GM12878 (cell line): Measurements from ENCODE around the gene TCF4. TPM values are rescaled to one million over a fixed set of nuclear protein-coding genes. Genes with fewer than 3 reads are reported as not detected.

ENCODE experiments used
- ATAC-seq: fragments of 200-7000 bp; cut with Tn5 transposase; 3 replicates; pipeline ENCODE4 v1.9.1; 2020; ENCODE audit warnings: mild to moderate bottlenecking, moderate library complexity
- BruUV-seq: library from RNA; stranded (reverse); fragments of 400-500 nt; replicated peaks from 2 replicates; lab custom pipeline; 2021; lab: Mats Ljungman, UMichigan
- CTCF ChIA-PET: fragments of 300-600 bp; sonication (Branson Sonifier 250); formaldehyde crosslinking; extraction: SDS; loops from one replicate; lab custom pipeline; 2021; ENCODE audit warnings: inconsistent platforms; lab: Yijun Ruan, JAX
- POLR2A ChIA-PET: fragments of 350-600 bp; formaldehyde crosslinking; extraction: SDS; loops from one replicate; lab custom pipeline; 2021; ENCODE audit warnings: inconsistent platforms; lab: Charles Lee
- RAD21 ChIA-PET: fragments of 300-600 bp; sonication (Branson Sonifier 250); formaldehyde crosslinking; loops from one replicate; lab custom pipeline; 2023; ENCODE audit warnings: antibody characterized with exemption; ENCODE audit not compliant: unreplicated experiment; lab: Charles Lee
- SMC1A ChIA-PET: fragments of 300-600 bp; sonication (Branson Sonifier 250); formaldehyde crosslinking; loops from one replicate; lab custom pipeline; 2023; ENCODE audit not compliant: unreplicated experiment, uncharacterized antibody; lab: Charles Lee
- DNase-seq: peaks from one replicate; pipeline ENCODE4 v3.0.0-alpha.2; 2011; ENCODE audit warnings: low read depth, low spot score
- FAIRE-seq: peaks from 3 replicates; lab custom pipeline; 2011; peaks lifted over from hg19 to GRCh38; lab: Jason Lieb, UNC
- H2AFZ ChIP-seq: 2 replicates; pipeline ENCODE4 v1.6.0; 2011; ENCODE audit warnings: low read depth, low read length, control low read depth; ENCODE audit not compliant: control insufficient read depth
- H3K27ac ChIP-seq: 2 replicates; pipeline ENCODE4 v1.5.1; 2011; ENCODE audit warnings: control low read depth; ENCODE audit not compliant: control insufficient read depth, insufficient read depth
- H3K27me3 ChIP-seq, 2 experiments: replicated peaks in 1 of 2; 2 replicates each; pipeline versions ENCODE4 v1.6.0 to v1.6.1; 2011; ENCODE audit warnings: low read length in 1 of 2; ENCODE audit not compliant: control insufficient read depth in 2 of 2, insufficient read depth in 2 of 2
- H3K36me3 ChIP-seq, 2 experiments: 2 replicates each; pipeline ENCODE4 v1.5.1; 2011; ENCODE audit warnings: low read length in 1 of 2; ENCODE audit not compliant: control insufficient read depth in 2 of 2, insufficient read depth in 2 of 2
- H3K4me1 ChIP-seq: 2 replicates; pipeline ENCODE4 v1.6.1; 2011; ENCODE audit warnings: mild to moderate bottlenecking, low read length, moderate library complexity, mixed read lengths; ENCODE audit not compliant: control insufficient read depth, insufficient read depth
- H3K4me2 ChIP-seq: 2 replicates; pipeline ENCODE4 v1.6.0; 2011; ENCODE audit warnings: control low read depth; ENCODE audit not compliant: control insufficient read depth, insufficient read depth
- H3K4me3 ChIP-seq: fragments of 200-600 bp; sonication (generic); 2 replicates; pipeline ENCODE4 v1.5.1; 2016
- H3K79me2 ChIP-seq: 2 replicates; pipeline ENCODE4 v1.6.0; 2011; ENCODE audit warnings: low read length; ENCODE audit not compliant: control insufficient read depth, insufficient read depth
- H3K9ac ChIP-seq: 2 replicates; pipeline ENCODE4 v1.8.0; 2011; ENCODE audit warnings: low read length, control low read depth, mixed read lengths; ENCODE audit not compliant: control insufficient read depth, insufficient read depth
- H3K9me3 ChIP-seq: replicated peaks from 3 replicates; pipeline ENCODE4 v1.5.1; 2011; ENCODE audit warnings: mild to moderate bottlenecking, low read length; ENCODE audit not compliant: control insufficient read depth, insufficient read depth
- H4K20me1 ChIP-seq: 2 replicates; pipeline ENCODE4 v1.6.0; 2011; ENCODE audit not compliant: control insufficient read depth, insufficient read depth
- BRCA1 ChIP-seq: IDR thresholded peaks from 2 replicates; pipeline ENCODE4 v1.6.1; 2011; ENCODE audit warnings: low read depth, low read length, improper control_type of control experiment
- HSF1 ChIP-seq: fragments of 150-350 bp; IDR thresholded peaks from 2 replicates; pipeline ENCODE4 v1.6.1; 2014; ENCODE audit warnings: mild to moderate bottlenecking, low read depth, low read length
- MAX ChIP-seq: IDR thresholded peaks from 2 replicates; pipeline ENCODE4 v1.6.1; 2012; ENCODE audit warnings: low read depth, low read length, improper control_type of control experiment
- NR2F1 ChIP-seq: fragments of 450-650 bp; conservative IDR thresholded peaks from 2 replicates; pipeline ENCODE4 v1.6.1; 2017; ENCODE audit warnings: mild to moderate bottlenecking
- REST ChIP-seq: IDR thresholded peaks from 2 replicates; pipeline ENCODE4 v1.6.1; 2012; ENCODE audit warnings: mild to moderate bottlenecking, low read depth, low read length
- SUPT20H ChIP-seq: IDR thresholded peaks from 2 replicates; pipeline ENCODE4 v1.6.1; 2011; ENCODE audit warnings: low read depth, mild to moderate bottlenecking, low read length, moderate library complexity, borderline replicate concordance; ENCODE audit not compliant: control insufficient read depth
- ZBTB11 ChIP-seq: fragments of 450-650 bp; formaldehyde crosslinking; IDR thresholded peaks from 2 replicates; pipeline ENCODE4 v1.5.0; 2022; ENCODE audit warnings: mild to moderate bottlenecking, missing genetic modification characterization
- WGBS: methylation state at CpG from one replicate; pipeline ENCODE4 v1.1.6; 2016; ENCODE audit warnings: low lambda C conversion rate; ENCODE audit not compliant: insufficient replicate concordance, insufficient coverage; ENCODE audit errors: missing lambda C conversion rate; 5-methylcytosine and 5-hydroxymethylcytosine counted together
- in situ Hi-C: fragments of 300-500 bp; cut with MboI; formaldehyde crosslinking; loops from 9 replicates; pipeline ENCODE4 v1.14.3; 2018; ENCODE audit warnings: mixed read lengths
- intact Hi-C: fragments of 100-400 bp; cut with micrococcal nuclease; formaldehyde crosslinking; loops from one replicate; pipeline ENCODE4 v1.14.2; 2022; ENCODE audit not compliant: unreplicated experiment
- polyA plus RNA-seq, 11 experiments: library from polyadenylated mRNA; depleted of rRNA in 4 of 11; unstranded in 6 of 11; stranded (reverse) in 5 of 11; fragments of >200 nt; fragmentation: Nextera tagmentation in 4 of 11; fragmentation: Illumina TruSeq in 1 of 11; extraction: Ambion mirVana in 4 of 11; extraction: Trizol in 1 of 11; gene quantifications; 1 replicate in 1 of 11; 2 replicates in 10 of 11; pipeline versions ENCODE4 v1.2.1 to v1.2.3, GENCODE V29; 2011 to 2016; ENCODE audit warnings: inconsistent platforms in 2 of 11, missing spikeins in 2 of 11, low read depth in 1 of 11
- total RNA-seq, 4 experiments: library from RNA; depleted of rRNA in 3 of 4; stranded (reverse); fragments of >200 nt in 3 of 4; fragmentation: Illumina TruSeq in 1 of 4; extraction: Trizol in 1 of 4; gene quantifications; 2 replicates each; pipeline versions ENCODE4 v1.2.1 to v1.2.3, GENCODE V29; 2013 to 2021
- TF ChIP-seq, protein P1 (sequence below): IDR thresholded peaks from 2 replicates; pipeline ENCODE4 v1.6.1; 2012; ENCODE audit warnings: low read length, inconsistent platforms
- TF ChIP-seq, protein P2 (sequence below): fragments of 450-650 bp; IDR thresholded peaks from 2 replicates; pipeline ENCODE4 v1.6.1; 2017; ENCODE audit warnings: mild to moderate bottlenecking

Gene TCF4
- total and polyA plus RNA-seq, 10 of the 15 experiments (the other 5 are each of a cell fraction or from before 2014, with no cell fraction given) = 15.2 to 94.0 (median 31.5) TPM

DNA sequence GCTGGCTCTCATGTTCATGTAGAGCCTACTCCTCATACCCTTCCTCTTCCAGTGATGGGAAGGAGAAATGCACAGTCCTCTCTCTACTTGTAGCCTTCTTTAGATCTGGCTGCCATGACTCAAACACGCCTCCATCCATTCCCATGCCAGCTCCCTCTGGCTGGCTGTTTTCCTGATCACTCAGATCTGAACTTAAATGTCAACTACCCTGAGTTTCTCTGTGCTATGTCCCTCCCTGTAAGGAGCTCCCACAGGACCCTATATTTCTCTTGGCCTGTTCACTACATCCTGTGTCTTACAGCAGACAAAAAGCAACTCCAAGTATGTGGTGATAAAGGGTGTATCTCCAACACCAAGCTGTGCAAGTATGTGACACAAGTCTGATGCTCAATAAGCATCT, 152.4 kb downstream of the TCF4 start:
- no peaks in the 10 kb centered on the region for H3K79me2 ChIP-seq
- WGBS = 0% methylated on average over 1 of the region's 1 CpG
- ChIA-PET SMC1A (interaction anchor here (1.0 to 1.1 kb wide), 2 partner anchors 9 to 12 kb away, joined by 3 to 7 read pairs; no protein-coding TSS in a partner anchor), RAD21 (no interaction called here), CTCF (no interaction called here), POLR2A (no interaction called here)
- H3K4me2 ChIP-seq = no peak overlapping the region
- H4K20me1 ChIP-seq = no peaks in the 10 kb centered on the region
- no TSS peak for BruUV-seq
- H3K27me3 ChIP-seq = 0 out of 4 replicates have a peak, but pooled peaks cover 0 to 1% of the 10 kb centered on the region in 2 experiments
- H3K9ac ChIP-seq = no peak overlapping the region
- in situ Hi-C loops = no loop called here
- no peaks in the 10 kb centered on the region for H3K36me3 ChIP-seq
- no peaks in the 10 kb centered on the region for H3K4me1 ChIP-seq
- H2AFZ ChIP-seq = no peak overlapping the region
- DNase-seq (no peak), FAIRE-seq (no peak), ATAC-seq (no peak)
- no peak overlapping the region for H3K4me3 ChIP-seq
- intact Hi-C loops = no loop called here
- no peaks in the 10 kb centered on the region for H3K9me3 ChIP-seq
- no peak overlapping the region for H3K27ac ChIP-seq
- TF ChIP-seq SUPT20H (no peak), HSF1 (no peak), ZBTB11 (CRISPR knock-in tag) (no peak), MAX (no peak), BRCA1 (no peak), NR2F1 (no peak), REST (no peak)
- TF ChIP-seq, protein P1, sequence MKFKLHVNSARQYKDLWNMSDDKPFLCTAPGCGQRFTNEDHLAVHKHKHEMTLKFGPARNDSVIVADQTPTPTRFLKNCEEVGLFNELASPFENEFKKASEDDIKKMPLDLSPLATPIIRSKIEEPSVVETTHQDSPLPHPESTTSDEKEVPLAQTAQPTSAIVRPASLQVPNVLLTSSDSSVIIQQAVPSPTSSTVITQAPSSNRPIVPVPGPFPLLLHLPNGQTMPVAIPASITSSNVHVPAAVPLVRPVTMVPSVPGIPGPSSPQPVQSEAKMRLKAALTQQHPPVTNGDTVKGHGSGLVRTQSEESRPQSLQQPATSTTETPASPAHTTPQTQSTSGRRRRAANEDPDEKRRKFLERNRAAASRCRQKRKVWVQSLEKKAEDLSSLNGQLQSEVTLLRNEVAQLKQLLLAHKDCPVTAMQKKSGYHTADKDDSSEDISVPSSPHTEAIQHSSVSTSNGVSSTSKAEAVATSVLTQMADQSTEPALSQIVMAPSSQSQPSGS = no peak
- TF ChIP-seq, protein P2, sequence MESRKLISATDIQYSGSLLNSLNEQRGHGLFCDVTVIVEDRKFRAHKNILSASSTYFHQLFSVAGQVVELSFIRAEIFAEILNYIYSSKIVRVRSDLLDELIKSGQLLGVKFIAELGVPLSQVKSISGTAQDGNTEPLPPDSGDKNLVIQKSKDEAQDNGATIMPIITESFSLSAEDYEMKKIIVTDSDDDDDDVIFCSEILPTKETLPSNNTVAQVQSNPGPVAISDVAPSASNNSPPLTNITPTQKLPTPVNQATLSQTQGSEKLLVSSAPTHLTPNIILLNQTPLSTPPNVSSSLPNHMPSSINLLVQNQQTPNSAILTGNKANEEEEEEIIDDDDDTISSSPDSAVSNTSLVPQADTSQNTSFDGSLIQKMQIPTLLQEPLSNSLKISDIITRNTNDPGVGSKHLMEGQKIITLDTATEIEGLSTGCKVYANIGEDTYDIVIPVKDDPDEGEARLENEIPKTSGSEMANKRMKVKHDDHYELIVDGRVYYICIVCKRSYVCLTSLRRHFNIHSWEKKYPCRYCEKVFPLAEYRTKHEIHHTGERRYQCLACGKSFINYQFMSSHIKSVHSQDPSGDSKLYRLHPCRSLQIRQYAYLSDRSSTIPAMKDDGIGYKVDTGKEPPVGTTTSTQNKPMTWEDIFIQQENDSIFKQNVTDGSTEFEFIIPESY = no peak
